ENCODE data around the gene SLC66A3. TPM values are rescaled to one million over a fixed set of nuclear protein-coding genes. Genes with fewer than 3 reads are reported as not detected.

Gene SLC66A3
- total RNA-seq, result 20.0 and 35.7 TPM in 2 replicates

GRCh38 chr2:11155381-11156035 lies at the start of gene SLC66A3:
SLC66A3 (plus strand) TSS chr2:11155467; CDS start chr2:11155547, 80 bp downstream.

Other genes with a start within 250 kb of the SLC66A3 start
- gene KCNF1, start 243.5 kb upstream of the SLC66A3 start, total RNA-seq, result 0.04 TPM in 1 of 2 replicates, not detected in the other
- gene ROCK2, start 189.2 kb downstream of the SLC66A3 start, total RNA-seq, result 14.1 and 17.2 TPM in 2 replicates

Measured in hair follicular keratinocyte (primary cell).